Omental fat pad (tissue), 4 donors: ENCODE data around the gene MTCL1. TPM values are rescaled to one million over a fixed set of nuclear protein-coding genes. Genes with fewer than 3 reads are reported as not detected.

Experiments used
- ATAC-seq: fragments of 150-250 bp; one replicate; pipeline ENCODE4 v1.9.1; 2016; ENCODE audit warnings: mild to moderate bottlenecking, moderate library complexity; ENCODE audit not compliant: low FRiP score
- DNase-seq: peaks from one replicate; pipeline ENCODE4 v3.0.0-alpha.2; 2019; ENCODE audit warnings: low spot score
- CTCF ChIP-seq, 3 donors: fragments of 450-650 bp; IDR thresholded peaks; one replicate each; pipeline ENCODE4 v1.5.1; 2016 to 2017; ENCODE audit warnings: antibody characterized with exemption in 3 of 3, mild to moderate bottlenecking in 3 of 3, moderate library complexity in 2 of 3
- total RNA-seq, 4 donors: library from RNA; depleted of rRNA; stranded (reverse); fragments of >200 nt; gene quantifications; one replicate each; pipeline ENCODE4 v1.1.0, GENCODE V29; 2016

The MTCL1 gene
- total RNA-seq, 4 donors from 2014 or later: 1.6 to 3.5 (median 2.0) TPM

- ATAC-seq: no peak
- TF ChIP-seq CTCF (IDR thresholded peaks at IDR 0.05): no peak
- no peak for DNase-seq
Measured at GRCh38 chr18:8820396-8821082, 115.2 kb downstream of the MTCL1 start.

GRCh38 chr18:8821083-8821465 lies 115.7 kb downstream of the MTCL1 start:
- DNase-seq (no peak), ATAC-seq (no peak)
- TF ChIP-seq CTCF (IDR thresholded peaks at IDR 0.05): no peak

DNA sequence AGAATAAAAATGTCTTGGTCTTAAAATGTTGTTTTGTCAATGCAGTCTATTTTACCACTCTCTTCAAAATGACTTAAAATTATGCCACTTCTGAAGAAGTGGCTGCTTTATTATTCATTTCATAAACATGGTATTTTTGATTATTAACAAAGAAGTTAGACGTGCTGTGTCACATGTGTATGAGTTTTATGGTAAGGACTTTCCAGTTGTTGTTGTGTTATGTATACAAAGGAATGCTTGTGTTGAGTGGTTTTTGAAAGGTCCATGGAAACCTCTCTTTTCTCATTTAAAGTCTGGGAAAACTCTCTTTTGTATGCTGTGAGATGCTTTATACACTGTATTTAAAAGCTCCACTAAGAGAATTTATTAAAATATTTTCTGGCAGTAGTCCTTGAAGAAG lies 116.2 kb downstream of the MTCL1 start:
- ATAC-seq: no peak
- no peak for TF ChIP-seq CTCF (IDR thresholded peaks at IDR 0.05)
- DNase-seq: no peak

GRCh38 chr18:8822643-8823042 lies 117.3 kb downstream of the MTCL1 start:
- TF ChIP-seq CTCF (IDR thresholded peaks at IDR 0.05): no peak
- ATAC-seq: no peak
- DNase-seq: no peak

DNA sequence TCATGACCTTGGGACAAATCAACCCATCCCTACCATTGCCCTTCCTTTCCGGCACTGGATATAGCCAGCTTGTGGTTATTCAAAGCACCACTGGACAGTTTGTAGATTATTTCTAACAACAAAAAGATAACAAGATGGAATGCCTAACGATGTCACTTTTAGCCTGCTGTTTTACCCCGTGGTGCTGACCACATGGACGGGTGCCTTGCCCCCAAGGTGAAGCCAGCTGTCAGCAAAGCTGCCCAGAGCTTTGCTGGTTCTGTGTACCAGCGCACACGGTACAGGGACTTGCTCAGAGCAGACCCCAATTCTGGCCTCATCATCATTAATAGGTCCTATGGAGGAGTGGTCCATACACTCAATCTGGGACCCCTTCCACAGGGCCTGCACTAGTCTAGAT lies 118.2 kb downstream of the MTCL1 start:
- no peak for DNase-seq
- TF ChIP-seq CTCF (IDR thresholded peaks at IDR 0.05): no peak
- ATAC-seq: no peak

DNA sequence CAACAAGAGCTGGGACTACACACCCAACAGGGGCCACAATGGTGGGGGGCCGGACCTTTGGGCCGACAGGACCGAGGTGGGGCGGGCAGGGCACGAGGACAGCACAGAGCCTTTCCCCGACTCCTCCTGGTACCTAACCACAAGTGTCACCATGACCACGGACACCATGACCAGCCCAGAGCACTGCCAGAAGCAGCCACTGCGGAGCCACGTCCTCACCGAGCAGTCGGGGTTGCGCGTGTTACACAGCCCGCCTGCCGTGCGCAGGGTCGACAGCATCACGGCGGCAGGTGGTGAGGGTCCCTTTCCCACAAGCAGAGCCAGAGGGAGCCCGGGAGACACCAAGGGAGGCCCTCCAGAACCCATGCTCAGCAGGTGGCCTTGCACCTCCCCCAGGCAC lies 119.5 kb downstream of the MTCL1 start:
- no peak for TF ChIP-seq CTCF (IDR thresholded peaks at IDR 0.05)
- DNase-seq: no peak
- ATAC-seq: no peak

- no peak for TF ChIP-seq CTCF (IDR thresholded peaks at IDR 0.05)
- DNase-seq (no peak), ATAC-seq (no peak)
Measured at GRCh38 chr18:8825273-8825672, 119.9 kb downstream of the MTCL1 start.
